Mesendoderm (in vitro differentiated cells): Measurements from ENCODE around the gene RTL10.

Experiments used
- DNase-seq: peaks from one replicate; pipeline ENCODE4 v3.0.0; 2013
- H2AK5ac ChIP-seq: 2 replicates; pipeline ENCODE4 v1.6.1; 2013; ENCODE audit warnings: low read length, inconsistent platforms
- H2BK120ac ChIP-seq: 2 replicates; pipeline ENCODE4 v1.6.1; 2013; ENCODE audit warnings: low read depth, mild to moderate bottlenecking, low read length, moderate library complexity, mixed read lengths
- H2BK15ac ChIP-seq: replicated peaks from 2 replicates; pipeline ENCODE4 v1.6.1; 2013; ENCODE audit warnings: low read depth, mild to moderate bottlenecking, moderate library complexity
- H2BK5ac ChIP-seq: 2 replicates; pipeline ENCODE4 v1.6.1; 2013; ENCODE audit warnings: low read length, inconsistent platforms
- H3K18ac ChIP-seq: 2 replicates; pipeline ENCODE4 v1.6.1; 2013; ENCODE audit warnings: mild to moderate bottlenecking, low read length, mixed read lengths
- H3K23ac ChIP-seq: one replicate; pipeline ENCODE4 v1.6.1; 2013; ENCODE audit warnings: low read length
- H3K27ac ChIP-seq: 2 replicates; pipeline ENCODE4 v1.5.1; 2013; ENCODE audit warnings: low read depth, mild to moderate bottlenecking, inconsistent platforms, low read length, moderate library complexity
- H3K27me3 ChIP-seq: 2 replicates; pipeline ENCODE4 v1.6.1; 2013; ENCODE audit warnings: low read length, control low read depth, mild to moderate bottlenecking, inconsistent platforms; ENCODE audit not compliant: insufficient read depth, poor library complexity
- H3K36me3 ChIP-seq: 2 replicates; pipeline ENCODE4 v1.6.1; 2013; ENCODE audit warnings: low read length, inconsistent platforms; ENCODE audit not compliant: control insufficient read depth, insufficient read depth
- H3K4ac ChIP-seq: one replicate; pipeline ENCODE4 v1.6.1; 2013; ENCODE audit warnings: low read depth, mild to moderate bottlenecking, low read length, moderate library complexity
- H3K4me1 ChIP-seq: 2 replicates; pipeline ENCODE4 v1.6.1; 2013; ENCODE audit warnings: low read depth, low read length, inconsistent platforms; ENCODE audit not compliant: control insufficient read depth
- H3K4me2 ChIP-seq: 2 replicates; pipeline ENCODE4 v1.6.1; 2013; ENCODE audit warnings: low read length
- H3K4me3 ChIP-seq: 2 replicates; pipeline ENCODE4 v1.5.1; 2013; ENCODE audit warnings: mild to moderate bottlenecking, low read length
- H3K56ac ChIP-seq: one replicate; pipeline ENCODE4 v1.6.1; 2013; ENCODE audit warnings: low read length
- H3K79me1 ChIP-seq: 2 replicates; pipeline ENCODE4 v1.6.1; 2013; ENCODE audit warnings: low read length, inconsistent platforms
- H3K79me2 ChIP-seq: 2 replicates; pipeline ENCODE4 v1.6.1; 2013; ENCODE audit warnings: mild to moderate bottlenecking, low read length; ENCODE audit not compliant: control insufficient read depth, insufficient read depth
- H3K9ac ChIP-seq: 2 replicates; pipeline ENCODE4 v1.6.1; 2013; ENCODE audit warnings: low read length, inconsistent platforms
- H4K5ac ChIP-seq: one replicate; pipeline ENCODE4 v1.6.1; 2013; ENCODE audit warnings: low read length
- H4K8ac ChIP-seq: one replicate; pipeline ENCODE4 v1.6.1; 2013; ENCODE audit warnings: low read depth, mild to moderate bottlenecking, control low read depth, low read length, moderate library complexity
- WGBS: extraction: QIAGEN DNeasy Blood & Tissue Kit; methylation state at CpG from one replicate; pipeline ENCODE4 v1.1.7; 2013; ENCODE audit warnings: low lambda C conversion rate, missing lambda C conversion rate; ENCODE audit not compliant: insufficient coverage; ENCODE audit errors: extremely low coverage; 5-methylcytosine and 5-hydroxymethylcytosine counted together

Gene RTL10

DNA sequence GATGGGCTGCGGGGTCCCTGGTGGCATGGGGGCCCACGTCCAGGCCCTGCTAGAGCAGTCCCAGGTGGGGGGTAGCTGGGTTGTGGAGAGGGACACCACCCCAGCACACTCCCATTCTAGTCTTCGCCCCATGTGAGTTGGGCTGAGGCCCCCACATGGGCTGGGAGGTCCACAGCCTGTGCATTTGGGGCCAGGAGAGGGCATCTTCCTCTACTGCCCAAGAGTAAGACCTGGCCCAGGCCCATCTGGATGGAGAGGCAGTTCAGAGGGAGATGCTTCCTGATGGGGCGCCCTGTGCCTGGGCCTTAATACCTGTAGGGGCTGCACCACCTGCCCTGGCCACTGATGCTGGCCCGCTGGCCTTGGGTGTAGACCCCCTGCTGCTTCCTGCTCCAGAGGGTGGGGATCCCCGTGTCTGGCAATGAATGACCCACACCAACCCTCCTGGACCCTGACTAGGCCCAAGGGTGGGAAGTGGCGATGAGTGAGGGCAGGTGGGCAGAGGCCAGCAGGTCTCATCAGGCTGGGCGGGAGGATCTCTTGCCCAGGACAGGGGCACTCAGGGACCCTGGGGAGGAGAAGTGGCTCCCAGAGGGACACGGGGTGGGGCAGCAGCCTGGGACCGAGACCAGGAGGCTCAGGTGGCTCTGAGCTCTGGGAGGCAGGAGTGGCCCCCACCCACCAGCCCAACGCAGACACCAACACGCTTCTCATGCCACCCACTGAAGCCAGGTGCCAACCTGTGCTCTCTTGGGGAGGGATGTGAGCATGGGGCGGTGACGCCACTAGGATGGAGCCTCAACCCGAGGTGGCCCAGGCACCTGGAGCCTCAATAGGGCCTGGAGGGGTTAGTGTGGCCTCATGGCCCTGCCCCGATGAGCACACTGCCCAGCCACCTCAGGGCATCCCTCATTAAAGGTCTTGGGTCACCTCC is 17.4 kb upstream of the RTL10 start:
- Histone ChIP-seq H4K8ac (no peak overlapping the region), H3K18ac (no peak overlapping the region), H3K27ac (no peak overlapping the region), H3K23ac (no peak overlapping the region), H3K4ac (no peak overlapping the region), H3K4me2 (no peak overlapping the region), H2BK120ac (no peak overlapping the region), H3K79me1 (no peaks in the 10 kb centered on the region), H2AK5ac (no peak overlapping the region), H3K4me1 (no peaks in the 10 kb centered on the region), H3K36me3 (no peaks in the 10 kb centered on the region), H2BK5ac (no peak overlapping the region), H3K9ac (no peak overlapping the region), H3K56ac (no peak overlapping the region), H3K27me3 (no peaks in the 10 kb centered on the region), H3K79me2 (no peaks in the 10 kb centered on the region), H2BK15ac (no peak overlapping the region), H4K5ac (no peak overlapping the region), H3K4me3 (no peak overlapping the region)
- DNase-seq = no peak
- WGBS = no CpG with 5 or more reads among the region's 16 CpGs

DNA sequence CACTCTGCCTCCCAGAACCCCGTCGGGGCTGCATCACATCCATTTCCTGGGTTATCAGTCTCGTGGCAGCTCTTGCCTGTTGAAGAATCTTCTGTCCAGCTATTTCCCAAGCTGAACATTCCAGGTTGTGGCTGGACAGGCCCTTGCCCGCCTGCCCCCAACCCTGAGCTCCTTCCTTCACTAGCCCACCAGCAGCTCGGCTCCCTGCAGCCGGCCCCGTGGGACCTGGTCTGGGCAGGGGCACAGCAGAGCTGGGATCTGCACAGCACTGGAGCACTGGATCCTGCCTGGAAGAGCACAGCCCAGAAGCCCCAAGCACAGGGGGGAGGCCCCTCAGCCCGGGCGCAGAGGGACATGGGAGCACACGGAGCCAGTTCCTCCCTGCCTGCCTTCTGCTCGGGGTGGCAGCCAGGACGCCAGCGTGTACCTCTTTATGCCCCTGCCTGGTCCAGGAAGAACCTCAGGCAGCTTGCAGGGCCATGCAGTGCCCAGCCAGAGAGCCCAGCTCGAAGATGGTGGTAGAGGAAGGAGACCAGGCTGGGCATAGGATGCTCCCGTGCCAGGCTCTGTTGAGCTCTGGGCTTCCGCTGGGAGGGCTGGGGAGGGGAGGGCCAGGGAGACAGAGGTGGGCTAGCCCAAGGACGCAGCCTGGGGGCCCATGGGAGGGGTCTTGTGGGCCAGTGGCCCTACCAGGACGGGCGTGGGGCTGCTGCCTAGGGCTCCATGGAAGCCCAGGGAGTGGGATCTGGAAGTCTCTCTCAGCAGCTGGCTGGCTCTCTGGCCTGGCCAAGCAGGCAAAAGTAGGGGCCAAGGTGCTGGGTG is 16.6 kb upstream of the RTL10 start:
- no peak overlapping the region for H3K23ac ChIP-seq
- no peak overlapping the region for H3K9ac ChIP-seq
- no peak overlapping the region for H3K27ac ChIP-seq
- no peaks in the 10 kb centered on the region for H3K79me1 ChIP-seq
- no peaks in the 10 kb centered on the region for H3K79me2 ChIP-seq
- H2BK120ac ChIP-seq = no peak overlapping the region
- H3K4me1 ChIP-seq = no peaks in the 10 kb centered on the region
- H2BK5ac ChIP-seq = no peak overlapping the region
- no peak overlapping the region for H3K56ac ChIP-seq
- H3K18ac ChIP-seq = no peak overlapping the region
- H4K5ac ChIP-seq = no peak overlapping the region
- no peak for DNase-seq
- no peak overlapping the region for H2BK15ac ChIP-seq
- no CpG with 5 or more reads among the region's 19 CpGs for WGBS
- no peaks in the 10 kb centered on the region for H3K36me3 ChIP-seq
- H3K27me3 ChIP-seq = no peaks in the 10 kb centered on the region
- H3K4ac ChIP-seq = no peak overlapping the region
- H2AK5ac ChIP-seq = no peak overlapping the region
- H3K4me3 ChIP-seq = no peak overlapping the region
- H3K4me2 ChIP-seq = no peak overlapping the region
- H4K8ac ChIP-seq = no peak overlapping the region

DNA sequence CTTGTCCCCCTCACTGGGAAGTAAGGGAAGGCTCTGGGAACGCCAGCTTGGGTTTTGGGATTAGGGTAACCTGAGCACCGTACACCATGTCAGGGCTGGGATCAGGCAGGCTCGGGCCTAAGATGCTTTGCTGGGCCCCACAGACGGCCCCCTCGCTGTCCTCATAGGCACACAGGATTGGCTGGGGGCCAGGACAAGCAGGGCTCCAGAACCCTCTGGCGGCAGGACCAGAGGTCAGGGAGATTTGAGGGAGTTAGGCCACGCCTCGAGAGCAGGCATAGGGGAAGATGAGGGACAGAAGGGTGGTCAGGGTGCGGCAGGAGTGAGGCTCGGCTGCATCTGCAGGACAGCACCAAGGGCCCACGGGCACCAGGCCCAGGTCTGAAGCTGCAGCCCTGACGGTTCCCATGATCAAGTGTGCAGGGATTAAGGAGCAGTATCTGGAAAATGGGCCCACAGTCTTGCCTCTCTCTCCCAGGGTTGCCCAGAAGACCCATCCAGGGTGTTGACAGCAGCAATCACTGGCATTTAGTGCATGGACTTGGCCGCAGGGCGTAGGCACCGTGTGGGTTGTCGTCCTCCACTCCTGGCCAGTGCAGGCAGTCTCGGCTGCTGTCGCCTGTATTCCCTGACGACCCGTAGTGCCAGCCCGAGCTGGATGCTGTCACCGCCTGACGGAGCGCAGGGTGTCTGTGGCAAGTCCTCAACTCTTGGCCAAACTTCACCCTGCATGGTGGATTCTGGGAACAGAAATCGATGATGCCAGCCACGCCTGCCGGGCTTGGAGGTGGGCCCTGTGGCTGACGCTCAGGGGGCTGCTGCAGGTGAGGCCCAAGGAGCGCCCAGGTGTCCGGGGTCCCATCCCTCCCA is 15.7 kb upstream of the RTL10 start:
- Histone ChIP-seq H2AK5ac (no peak overlapping the region), H3K79me1 (no peaks in the 10 kb centered on the region), H3K4me3 (no peak overlapping the region), H3K36me3 (no peaks in the 10 kb centered on the region), H2BK15ac (no peak overlapping the region), H2BK5ac (no peak overlapping the region), H3K18ac (no peak overlapping the region), H4K8ac (no peak overlapping the region), H3K79me2 (no peaks in the 10 kb centered on the region), H3K4ac (no peak overlapping the region), H3K9ac (no peak overlapping the region), H3K4me1 (no peaks in the 10 kb centered on the region), H4K5ac (no peak overlapping the region), H3K27me3 (no peaks in the 10 kb centered on the region), H3K27ac (no peak overlapping the region), H2BK120ac (no peak overlapping the region), H3K23ac (no peak overlapping the region), H3K56ac (no peak overlapping the region), H3K4me2 (no peak overlapping the region)
- no peak for DNase-seq
- no CpG with 5 or more reads among the region's 30 CpGs for WGBS

DNA sequence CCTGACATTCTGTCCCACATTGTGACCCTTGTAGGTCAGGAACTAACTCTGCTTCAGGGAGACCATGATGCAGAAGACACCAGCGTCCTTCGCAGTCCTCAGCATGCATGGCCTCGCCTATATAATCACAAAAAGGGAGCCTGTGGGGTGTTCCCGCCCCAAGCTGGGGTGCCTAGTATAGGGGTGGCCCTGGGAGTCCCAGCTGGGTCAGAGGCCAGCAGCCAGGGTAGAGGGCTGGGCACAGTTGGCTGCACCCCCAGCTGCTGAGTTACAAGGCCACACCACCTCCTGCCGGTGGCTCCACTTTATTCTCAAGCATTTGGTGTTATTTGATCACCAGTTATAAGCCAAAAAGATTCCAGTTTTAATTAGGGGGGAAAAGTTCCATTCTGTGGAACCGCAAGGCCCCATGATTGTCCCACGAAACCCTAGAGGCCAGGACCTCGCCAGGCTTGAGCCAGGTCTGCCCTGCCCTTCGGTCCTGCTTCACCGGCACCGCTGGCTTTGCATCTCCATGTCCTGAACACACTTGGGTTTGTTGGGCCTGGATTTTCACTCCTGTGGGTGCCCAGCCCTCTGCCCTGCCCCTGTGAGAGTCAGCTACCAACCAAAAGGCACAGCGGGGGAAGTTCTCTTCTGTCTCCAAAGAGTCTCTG is 15.0 kb upstream of the RTL10 start:
- Histone ChIP-seq H2BK120ac (no peak overlapping the region), H3K18ac (no peak overlapping the region)

DNA sequence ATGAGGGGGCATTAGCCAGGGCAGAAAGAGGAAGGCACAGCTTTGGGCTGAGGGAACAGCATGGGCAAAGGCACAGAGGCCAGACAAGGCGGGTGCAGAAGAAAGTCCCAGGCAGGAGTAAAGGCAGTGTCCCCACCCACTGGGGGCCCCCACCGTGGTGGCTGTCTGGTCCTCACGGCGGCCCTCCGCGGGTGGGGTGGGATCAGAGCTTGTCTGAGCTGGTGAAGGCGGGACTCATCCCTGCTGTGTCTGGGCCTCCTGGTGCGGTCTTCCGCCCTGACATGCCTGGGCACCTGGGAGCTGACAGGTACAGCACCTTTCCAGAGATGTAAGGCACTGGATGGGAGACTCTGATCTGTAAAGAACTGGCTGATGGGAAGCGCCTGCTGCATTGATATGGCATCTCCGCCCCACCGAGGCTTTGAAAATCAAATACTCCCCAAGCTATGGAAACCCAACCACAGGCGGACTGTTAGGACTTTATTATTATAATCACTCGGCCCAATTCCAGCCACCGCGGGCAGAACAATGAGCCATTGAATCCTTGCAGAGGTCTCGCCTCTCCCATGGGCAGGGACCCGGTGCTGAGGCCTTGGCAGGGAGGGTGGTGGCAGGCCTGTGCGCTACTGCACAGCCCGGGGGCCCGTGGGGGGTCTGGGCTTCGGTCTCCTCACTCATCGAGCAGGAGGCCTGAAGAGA is 14.2 kb upstream of the RTL10 start:
- Histone ChIP-seq H3K27me3 (no peaks in the 10 kb centered on the region), H3K79me1 (no peaks in the 10 kb centered on the region), H3K36me3 (no peaks in the 10 kb centered on the region), H2BK120ac (no peak overlapping the region), H2BK15ac (no peak overlapping the region), H3K79me2 (no peaks in the 10 kb centered on the region), H2BK5ac (no peak overlapping the region), H2AK5ac (no peak overlapping the region), H3K4me1 (no peaks in the 10 kb centered on the region), H3K18ac (no peak overlapping the region), H4K5ac (no peak overlapping the region), H3K4me3 (no peak overlapping the region), H3K9ac (no peak overlapping the region), H3K23ac (no peak overlapping the region), H4K8ac (no peak overlapping the region), H3K4ac (no peak overlapping the region), H3K27ac (no peak overlapping the region), H3K56ac (no peak overlapping the region), H3K4me2 (no peak overlapping the region)
- no peak for DNase-seq
- WGBS = no CpG with 5 or more reads among the region's 23 CpGs

More for the DNA sequence above, 15.0 kb upstream of the RTL10 start:
- H3K56ac ChIP-seq = no peak overlapping the region
- H3K79me1 ChIP-seq = no peaks in the 10 kb centered on the region
- no CpG with 5 or more reads among the region's 12 CpGs for WGBS
- no peak overlapping the region for H3K9ac ChIP-seq
- no peak overlapping the region for H4K5ac ChIP-seq
- no peak overlapping the region for H2BK5ac ChIP-seq
- no peaks in the 10 kb centered on the region for H3K4me1 ChIP-seq
- H2BK15ac ChIP-seq = no peak overlapping the region
- no peaks in the 10 kb centered on the region for H3K36me3 ChIP-seq
- no peaks in the 10 kb centered on the region for H3K79me2 ChIP-seq
- H3K4ac ChIP-seq = no peak overlapping the region
- no peaks in the 10 kb centered on the region for H3K27me3 ChIP-seq
- no peak for DNase-seq
- H2AK5ac ChIP-seq = no peak overlapping the region
- no peak overlapping the region for H4K8ac ChIP-seq
- H3K27ac ChIP-seq = no peak overlapping the region
- no peak overlapping the region for H3K4me3 ChIP-seq
- H3K4me2 ChIP-seq = no peak overlapping the region
- no peak overlapping the region for H3K23ac ChIP-seq
